ENCODE results near the gene SAT2. TPM values are rescaled to one million over a fixed set of nuclear protein-coding genes. Genes with fewer than 3 reads are reported as not detected.

Gene SAT2
- total RNA-seq, 4 donors from 2014 or later: 144 to 303 (median 229) TPM

GRCh38 chr17:7589204-7589868 lies 38.3 kb downstream of the SAT2 start:
- peak; percentile 69 to 89 (median 88) for DNase-seq
- H3K9me3 ChIP-seq: no peaks in the 10 kb centered on the region
- H3K4me1 ChIP-seq: peaks cover 0 to 19% (median 1%) of the 10 kb centered on the region in 4 donors
- TF ChIP-seq CTCF (IDR thresholded peaks at IDR 0.05): peak; percentile 65 to 89 (median 81)
- TF ChIP-seq POLR2A (IDR thresholded peaks at IDR 0.05): no peak
- H3K27me3 ChIP-seq: no peaks in the 10 kb centered on the region
- peaks cover 0 to 47% (median 0%) of the 10 kb centered on the region in 3 donors for H3K36me3 ChIP-seq
- peak overlapping the region in 3 of 4 donors; percentile 4 to 47 (median 38) for H3K4me3 ChIP-seq
- H3K27ac ChIP-seq: peak overlapping the region in 3 of 4 donors; percentile 17 to 49 (median 42)

GRCh38 chr17:7588553-7589203 lies 38.9 kb downstream of the SAT2 start:
- TF ChIP-seq CTCF (IDR thresholded peaks at IDR 0.05): no peak
- no peak for TF ChIP-seq POLR2A (IDR thresholded peaks at IDR 0.05)
- no peak for DNase-seq
- Histone ChIP-seq H3K27ac (peak overlapping the region in 3 of 4 donors; percentile 17 to 49 (median 42)), H3K9me3 (no peaks in the 10 kb centered on the region), H3K4me1 (peaks cover 0 to 21% (median 1%) of the 10 kb centered on the region in 4 donors), H3K27me3 (no peaks in the 10 kb centered on the region), H3K36me3 (peaks cover 0 to 41% (median 0%) of the 10 kb centered on the region in 3 donors), H3K4me3 (peak overlapping the region in 3 of 4 donors; percentile 4 to 47 (median 38))

DNA sequence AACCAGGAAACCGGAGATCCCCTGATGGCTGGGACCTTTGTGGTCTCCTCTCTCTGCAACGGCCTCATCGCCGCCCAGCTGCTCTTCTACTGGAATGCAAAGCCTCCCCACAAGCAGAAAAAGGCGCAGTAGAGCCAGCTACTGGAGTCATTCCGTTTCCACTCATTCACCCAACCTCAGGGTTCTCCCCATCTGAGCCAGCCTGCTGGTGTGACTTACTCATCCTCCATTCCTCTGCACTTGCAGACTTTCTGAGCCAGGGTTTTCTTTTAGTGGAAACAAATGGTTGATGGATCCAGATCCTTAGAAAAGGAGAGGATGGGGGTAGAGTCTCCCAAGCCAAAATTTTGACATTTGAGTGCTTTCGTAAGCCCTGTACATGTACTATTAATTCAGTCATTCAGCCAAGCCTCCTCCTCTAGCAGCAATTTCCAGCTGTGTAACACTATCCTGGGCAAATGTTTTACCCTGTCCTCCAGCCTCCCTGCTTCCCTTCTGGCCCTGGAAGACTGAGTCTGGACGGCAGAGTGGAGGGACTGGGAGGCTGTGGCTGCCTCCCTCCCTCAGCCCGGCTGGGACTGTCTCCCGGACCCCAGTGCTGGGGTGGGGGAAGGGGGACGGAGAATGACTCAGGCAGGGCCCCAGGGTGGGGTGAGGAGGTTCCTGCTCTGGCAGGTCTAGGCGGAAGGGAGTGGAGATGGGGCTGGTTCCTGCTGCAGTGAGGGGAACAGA lies 40.0 kb downstream of the SAT2 start:
- peaks cover 0 to 30% (median 0%) of the 10 kb centered on the region in 3 donors for H3K36me3 ChIP-seq
- no peak overlapping the region for H3K4me3 ChIP-seq
- H3K27ac ChIP-seq: peak overlapping the region in 2 of 4 donors; percentile 11 to 17
- no peak for DNase-seq
- TF ChIP-seq POLR2A (IDR thresholded peaks at IDR 0.05): no peak
- TF ChIP-seq CTCF (IDR thresholded peaks at IDR 0.05): no peak
- no peaks in the 10 kb centered on the region for H3K9me3 ChIP-seq
- peaks cover 5 to 27% (median 9%) of the 10 kb centered on the region in 4 donors for H3K4me1 ChIP-seq
- H3K27me3 ChIP-seq: no peaks in the 10 kb centered on the region

GRCh38 chr17:7586673-7587419 lies 40.8 kb downstream of the SAT2 start:
- H3K27me3 ChIP-seq: no peaks in the 10 kb centered on the region
- H3K4me3 ChIP-seq: no peak overlapping the region
- peak in 2 of 3 donors; percentile 67 to 74 for DNase-seq
- peak in 4 of 6 experiments; percentile 18 to 67 (median 54) for TF ChIP-seq CTCF (IDR thresholded peaks at IDR 0.05)
- TF ChIP-seq POLR2A (IDR thresholded peaks at IDR 0.05): no peak
- no peaks in the 10 kb centered on the region for H3K9me3 ChIP-seq
- peaks cover 0 to 23% (median 0%) of the 10 kb centered on the region in 3 donors for H3K36me3 ChIP-seq
- peaks cover 5 to 34% (median 15%) of the 10 kb centered on the region in 4 donors for H3K4me1 ChIP-seq
- H3K27ac ChIP-seq: peak overlapping the region in 2 of 4 donors; percentile 7 to 11

Measured in Peyer's patch (tissue), 4 donors.